Testis (tissue), 3 donors: ENCODE measurements around the gene DAAM2. TPM values are rescaled to one million over a fixed set of nuclear protein-coding genes. Genes with fewer than 3 reads are reported as not detected.

ENCODE experiments used
- DNase-seq: peaks from one replicate; pipeline ENCODE4 v3.0.0-alpha.2; 2019
- H3K27ac ChIP-seq, 2 donors: fragments of 200-600 bp; sonication (generic); one replicate each; pipeline ENCODE4 v1.5.1; 2019
- H3K27me3 ChIP-seq: fragments of 200-600 bp; sonication (generic); one replicate; pipeline ENCODE4 v1.5.1; 2019
- H3K36me3 ChIP-seq: fragments of 200-600 bp; sonication (generic); one replicate; pipeline ENCODE4 v1.5.1; 2017; ENCODE audit warnings: low read depth; ENCODE audit errors: missing control alignments
- H3K4me1 ChIP-seq: fragments of 200-600 bp; sonication (generic); one replicate; pipeline ENCODE4 v1.5.1; 2019
- H3K4me3 ChIP-seq, 2 donors: fragments of 200-600 bp; sonication (generic); one replicate each; pipeline ENCODE4 v1.5.1; 2017 to 2019
- H3K9me3 ChIP-seq: fragments of 200-600 bp; sonication (generic); one replicate; pipeline ENCODE4 v1.5.1; 2017
- POLR2A ChIP-seq: fragments of 450-650 bp; IDR thresholded peaks from one replicate; pipeline ENCODE4 v1.6.1; 2017; ENCODE audit warnings: antibody characterized with exemption, mild to moderate bottlenecking, moderate library complexity
- WGBS, 2 donors: methylation state at CpG; one replicate each; pipeline ENCODE4 v1.1.5; 2018; 5-methylcytosine and 5-hydroxymethylcytosine counted together
- intact Hi-C: fragments of 100-400 bp; cut with DNase I; formaldehyde crosslinking; loops from one replicate; pipeline ENCODE4 v1.15.1; 2023; ENCODE audit warnings: low total_unique reads
- polyA plus RNA-seq: library from polyadenylated mRNA; stranded (reverse); fragments of 350-450 nt; fragmentation: Illumina TruSeq; extraction: RNeasy Lipid Tissue Mini Kit (QIAGEN cat#74804); gene quantifications from one replicate; pipeline ENCODE4 v1.2.3, GENCODE V29; 2014; ENCODE audit warnings: low read depth, low replicate concordance; ENCODE audit not compliant: insufficient read depth
- total RNA-seq, 2 donors: library from RNA; depleted of rRNA; stranded (reverse); fragments of >200 nt; gene quantifications; one replicate each; pipeline ENCODE4 v1.2.3, GENCODE V29; 2016
- TF ChIP-seq, protein P1 (sequence below), 3 experiments: fragments of 450-650 bp in 2 of 3; fragments of 200-600 bp in 1 of 3; sonication (generic) in 1 of 3; IDR thresholded peaks; one replicate each; pipeline ENCODE4 v1.5.1; 2016 to 2019; ENCODE audit warnings: antibody characterized with exemption in 3 of 3, mild to moderate bottlenecking in 2 of 3, moderate library complexity in 1 of 3

The DAAM2 gene
- total and polyA plus RNA-seq, 3 donors from 2014 or later = 37.4 to 66.1 (median 64.5) TPM

DNA sequence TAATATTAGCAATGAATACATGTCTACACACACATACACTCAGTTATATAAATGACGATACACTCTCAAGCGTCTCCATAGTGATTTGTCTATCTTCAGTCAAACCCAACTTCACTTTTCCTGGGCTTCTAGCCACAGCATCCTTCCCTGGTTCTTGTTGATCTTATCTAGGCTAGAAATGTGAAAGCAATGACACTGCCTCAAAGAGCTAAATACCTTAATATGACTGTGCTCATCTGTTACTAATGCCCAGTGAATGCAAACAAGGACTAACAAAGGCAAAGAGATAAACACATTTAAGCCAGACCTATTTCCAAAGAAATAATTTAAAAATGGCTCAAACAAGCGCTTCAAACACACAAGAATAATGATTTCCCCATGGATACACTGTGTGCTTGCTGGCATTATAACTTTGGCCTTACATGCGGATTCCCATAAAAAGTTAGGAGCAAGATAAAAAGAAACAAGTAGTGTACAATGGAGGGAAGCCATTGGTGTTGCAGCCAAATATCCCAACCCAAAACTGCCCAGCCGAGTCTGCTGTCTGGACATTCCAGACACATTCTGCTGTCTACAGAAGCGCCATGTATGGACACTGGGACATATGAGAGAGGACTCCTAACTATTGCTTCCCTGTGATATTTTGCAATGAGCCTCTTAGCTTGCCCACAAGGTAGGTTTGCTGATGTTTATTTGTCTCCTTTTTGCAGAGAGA, 19.5 kb upstream of the DAAM2 start:
- Histone ChIP-seq H3K4me1 (no peaks in the 10 kb centered on the region), H3K36me3 (no peaks in the 10 kb centered on the region), H3K27me3 (no peaks in the 10 kb centered on the region), H3K9me3 (no peaks in the 10 kb centered on the region), H3K4me3 (no peak overlapping the region), H3K27ac (no peak overlapping the region)
- intact Hi-C loops = no loop called here
- 37 to 57% methylated on average over 6 of the region's 6 CpGs for WGBS, 2 donors
- peak; percentile 32 for DNase-seq
- TF ChIP-seq POLR2A = no peak
- TF ChIP-seq, protein P1, sequence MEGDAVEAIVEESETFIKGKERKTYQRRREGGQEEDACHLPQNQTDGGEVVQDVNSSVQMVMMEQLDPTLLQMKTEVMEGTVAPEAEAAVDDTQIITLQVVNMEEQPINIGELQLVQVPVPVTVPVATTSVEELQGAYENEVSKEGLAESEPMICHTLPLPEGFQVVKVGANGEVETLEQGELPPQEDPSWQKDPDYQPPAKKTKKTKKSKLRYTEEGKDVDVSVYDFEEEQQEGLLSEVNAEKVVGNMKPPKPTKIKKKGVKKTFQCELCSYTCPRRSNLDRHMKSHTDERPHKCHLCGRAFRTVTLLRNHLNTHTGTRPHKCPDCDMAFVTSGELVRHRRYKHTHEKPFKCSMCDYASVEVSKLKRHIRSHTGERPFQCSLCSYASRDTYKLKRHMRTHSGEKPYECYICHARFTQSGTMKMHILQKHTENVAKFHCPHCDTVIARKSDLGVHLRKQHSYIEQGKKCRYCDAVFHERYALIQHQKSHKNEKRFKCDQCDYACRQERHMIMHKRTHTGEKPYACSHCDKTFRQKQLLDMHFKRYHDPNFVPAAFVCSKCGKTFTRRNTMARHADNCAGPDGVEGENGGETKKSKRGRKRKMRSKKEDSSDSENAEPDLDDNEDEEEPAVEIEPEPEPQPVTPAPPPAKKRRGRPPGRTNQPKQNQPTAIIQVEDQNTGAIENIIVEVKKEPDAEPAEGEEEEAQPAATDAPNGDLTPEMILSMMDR (IDR thresholded peaks at IDR 0.05) = no peak

DNA sequence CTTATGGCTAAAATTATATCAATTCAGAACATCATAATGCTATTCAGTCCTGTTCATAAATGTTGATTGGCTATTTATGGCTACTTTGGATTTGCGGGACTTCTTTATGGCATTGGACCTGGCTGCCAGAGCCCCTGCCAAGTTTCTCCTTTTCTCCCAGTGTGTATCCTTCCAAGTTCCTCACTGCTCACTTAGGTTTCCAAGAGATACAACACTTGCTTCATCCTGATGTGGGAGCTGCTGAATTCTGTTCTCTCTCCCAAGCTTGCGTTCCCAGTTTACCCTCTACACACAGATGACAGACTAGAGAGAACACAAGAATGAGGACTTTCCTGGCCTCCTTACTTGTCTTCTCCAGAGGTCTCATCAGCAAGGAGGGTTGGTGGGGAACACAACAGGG, 18.4 kb upstream of the DAAM2 start:
- 75 to 83% methylated on average over 2 of the region's 2 CpGs for WGBS, 2 donors
- no peak overlapping the region for H3K27ac ChIP-seq

DNA sequence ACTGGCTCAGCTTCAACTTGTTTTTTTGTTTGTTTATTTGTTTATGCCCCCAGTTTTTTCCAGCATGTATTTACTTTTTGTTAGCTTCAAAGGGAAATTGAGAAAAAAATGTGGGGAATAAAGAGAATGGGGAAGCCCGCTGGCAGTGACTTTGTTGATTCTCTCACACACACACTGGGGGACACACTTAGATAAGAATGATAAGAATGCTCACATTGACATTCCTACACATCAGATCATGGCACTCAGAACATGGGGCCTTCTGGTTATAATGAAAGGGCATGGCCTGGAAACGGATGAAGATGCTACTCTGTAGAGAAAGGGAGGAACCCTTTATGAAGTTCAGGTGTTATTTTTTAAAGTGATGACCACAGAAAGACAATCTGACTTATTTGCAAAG, 15.6 kb upstream of the DAAM2 start:
- intact Hi-C loops = no loop called here
- no peak overlapping the region for H3K27ac ChIP-seq
- H3K27me3 ChIP-seq = no peaks in the 10 kb centered on the region
- DNase-seq = no peak
- TF ChIP-seq, protein P1 (IDR thresholded peaks at IDR 0.05) = no peak
- TF ChIP-seq POLR2A = no peak
- no peaks in the 10 kb centered on the region for H3K9me3 ChIP-seq
- no peaks in the 10 kb centered on the region for H3K4me1 ChIP-seq
- no peak overlapping the region for H3K4me3 ChIP-seq
- H3K36me3 ChIP-seq = no peaks in the 10 kb centered on the region
- 83 to 85% methylated on average over 2 of the region's 2 CpGs for WGBS, 2 donors

More for the DNA sequence above, 18.4 kb upstream of the DAAM2 start:
- no peaks in the 10 kb centered on the region for H3K4me1 ChIP-seq
- no peaks in the 10 kb centered on the region for H3K27me3 ChIP-seq
- no peaks in the 10 kb centered on the region for H3K36me3 ChIP-seq
- no peak for DNase-seq
- H3K4me3 ChIP-seq = no peak overlapping the region
- no peaks in the 10 kb centered on the region for H3K9me3 ChIP-seq
- intact Hi-C loops = no loop called here
- TF ChIP-seq POLR2A = no peak
- TF ChIP-seq, protein P1 (IDR thresholded peaks at IDR 0.05) = no peak

DNA sequence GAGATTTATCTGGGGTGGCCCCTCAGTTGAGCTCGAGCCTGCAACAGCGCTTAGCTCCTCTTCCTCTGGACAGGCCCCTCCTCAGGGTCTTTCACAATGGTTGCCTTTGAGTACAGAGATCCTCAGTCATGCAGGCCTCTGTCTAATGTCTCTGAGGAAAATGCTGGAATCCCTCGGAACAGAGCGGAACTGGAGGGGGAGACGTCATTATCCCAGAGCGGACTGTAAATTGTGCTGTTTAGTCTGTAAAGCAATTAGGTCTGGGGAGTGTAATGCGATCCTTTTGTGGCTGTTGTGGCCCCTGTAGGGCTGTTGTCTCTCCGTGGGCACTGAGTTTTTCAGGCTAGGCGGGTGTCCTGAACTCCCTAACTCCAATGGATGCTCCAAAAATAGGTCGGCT, 15.0 kb upstream of the DAAM2 start:
- intact Hi-C loops = no loop called here
- Histone ChIP-seq H3K27me3 (no peaks in the 10 kb centered on the region), H3K27ac (no peak overlapping the region), H3K36me3 (no peaks in the 10 kb centered on the region), H3K9me3 (no peaks in the 10 kb centered on the region), H3K4me1 (no peaks in the 10 kb centered on the region), H3K4me3 (no peak overlapping the region)
- 79 to 83% methylated on average over 9 to 10 of the region's 10 CpGs for WGBS, 2 donors
- TF ChIP-seq, protein P1 (IDR thresholded peaks at IDR 0.05) = no peak
- TF ChIP-seq POLR2A = no peak
- DNase-seq = no peak

DNA sequence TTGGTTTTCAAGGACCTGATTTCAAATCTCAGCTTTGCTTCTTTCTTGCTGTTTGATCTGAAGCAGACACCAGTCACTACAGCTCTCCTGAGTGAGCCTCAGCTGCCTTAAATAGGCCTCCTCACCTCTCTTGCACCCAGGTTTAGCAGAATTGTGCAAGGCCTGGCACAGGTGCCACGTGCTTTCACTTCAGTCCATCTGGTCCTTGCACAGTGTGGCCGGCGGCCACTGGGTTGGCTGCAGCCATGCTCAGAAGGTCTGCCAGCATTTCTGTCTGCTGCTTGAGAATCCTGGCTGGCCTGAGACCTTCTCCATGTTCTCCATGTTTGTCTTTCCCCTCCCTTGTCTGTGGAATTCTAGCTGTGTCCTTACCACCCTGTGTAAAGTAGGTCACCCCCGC, 14.5 kb upstream of the DAAM2 start:
- Histone ChIP-seq H3K27ac (no peak overlapping the region), H3K9me3 (no peaks in the 10 kb centered on the region), H3K4me1 (no peaks in the 10 kb centered on the region), H3K36me3 (no peaks in the 10 kb centered on the region), H3K4me3 (no peak overlapping the region), H3K27me3 (no peaks in the 10 kb centered on the region)
- intact Hi-C loops = no loop called here
- TF ChIP-seq POLR2A = no peak
- TF ChIP-seq, protein P1 (IDR thresholded peaks at IDR 0.05) = no peak
- 73 to 83% methylated on average over 4 of the region's 4 CpGs for WGBS, 2 donors
- DNase-seq = no peak
